HFFc6 (cell line): ENCODE measurements around the gene POLD2. TPM values are rescaled to one million over a fixed set of nuclear protein-coding genes. Genes with fewer than 3 reads are reported as not detected.

Source experiments
- DNase-seq: peaks from one replicate; pipeline ENCODE4 v3.0.0-alpha.2; 2018
- H3K27ac Mint-ChIP-seq: 2 replicates; pipeline ENCODE4 v1.8.0; 2020; ENCODE audit warnings: mild to moderate bottlenecking, mixed read lengths
- H3K27me3 Mint-ChIP-seq: 2 replicates; pipeline ENCODE4 v1.8.0; 2021; ENCODE audit warnings: mild to moderate bottlenecking, moderate library complexity, mixed read lengths; ENCODE audit not compliant: insufficient read depth
- H3K36me3 Mint-ChIP-seq: 2 replicates; pipeline ENCODE4 v1.8.0; 2021; ENCODE audit warnings: low read depth, mixed read lengths
- H3K4me1 Mint-ChIP-seq: 2 replicates; pipeline ENCODE4 v1.8.0; 2020; ENCODE audit warnings: low read depth, mixed read lengths
- H3K4me3 Mint-ChIP-seq: 2 replicates; pipeline ENCODE4 v1.8.0; 2020; ENCODE audit warnings: mild to moderate bottlenecking, moderate library complexity, mixed read lengths
- H3K9me3 Mint-ChIP-seq: 2 replicates; pipeline ENCODE4 v1.8.0; 2020; ENCODE audit warnings: mild to moderate bottlenecking, mixed read lengths
- CTCF ChIP-seq: fragments of 200-600 bp; sonication (generic); IDR thresholded peaks from 2 replicates; pipeline ENCODE4 v1.5.0; 2021; ENCODE audit warnings: antibody characterized with exemption, mild to moderate bottlenecking
- total RNA-seq, 6 experiments: library from RNA; stranded (reverse); fragmentation: NEBNext Ultra II Directional; extraction: Animal tissue kit (Norgen Biotek cat#: 25700); gene quantifications; 2 replicates in 1 of 6; 3 replicates in 5 of 6; pipeline ENCODE4 v1.2.3, GENCODE V29; 2021

Gene POLD2
- total RNA-seq, 6 experiments from 2014 or later = 154 to 210 (median 183) TPM

GRCh38 chr7:44098092-44099068 lies 25.0 kb downstream of the POLD2 start:
- Mint-ChIP-seq H3K4me3 (no peak overlapping the region), H3K36me3 (no peaks in the 10 kb centered on the region), H3K9me3 (no peaks in the 10 kb centered on the region), H3K27me3 (no peaks in the 10 kb centered on the region; the same call in 1 of the 2 replicates), H3K27ac (no peak overlapping the region), H3K4me1 (peaks cover 40% of the 10 kb centered on the region)
- DNase-seq = no peak
- no peak for TF ChIP-seq CTCF

- Mint-ChIP-seq H3K4me3 (no peak overlapping the region), H3K9me3 (no peaks in the 10 kb centered on the region), H3K4me1 (peaks cover 36% of the 10 kb centered on the region), H3K27me3 (no peaks in the 10 kb centered on the region; the same call in 1 of the 2 replicates), H3K36me3 (no peaks in the 10 kb centered on the region), H3K27ac (no peak overlapping the region)
- no peak for TF ChIP-seq CTCF
- no peak for DNase-seq
Observed at GRCh38 chr7:44097064-44097932, 26.1 kb downstream of the POLD2 start.

GRCh38 chr7:44096326-44096881 lies 26.9 kb downstream of the POLD2 start:
- no peak for DNase-seq
- H3K4me1 Mint-ChIP-seq = peaks cover 30% of the 10 kb centered on the region
- no peaks in the 10 kb centered on the region; the same call in 1 of the 2 replicates for H3K27me3 Mint-ChIP-seq
- H3K27ac Mint-ChIP-seq = no peak overlapping the region
- H3K9me3 Mint-ChIP-seq = no peaks in the 10 kb centered on the region
- no peak overlapping the region for H3K4me3 Mint-ChIP-seq
- no peaks in the 10 kb centered on the region for H3K36me3 Mint-ChIP-seq
- no peak for TF ChIP-seq CTCF

GRCh38 chr7:44095781-44096180 lies 27.6 kb downstream of the POLD2 start:
- DNase-seq = no peak
- H3K4me1 Mint-ChIP-seq = peaks cover 30% of the 10 kb centered on the region
- no peaks in the 10 kb centered on the region for H3K9me3 Mint-ChIP-seq
- TF ChIP-seq CTCF = no peak
- no peak overlapping the region for H3K4me3 Mint-ChIP-seq
- no peaks in the 10 kb centered on the region for H3K36me3 Mint-ChIP-seq
- no peak overlapping the region for H3K27ac Mint-ChIP-seq
- no peaks in the 10 kb centered on the region; the same call in 1 of the 2 replicates for H3K27me3 Mint-ChIP-seq

GRCh38 chr7:44094883-44095592 lies 28.3 kb downstream of the POLD2 start:
- TF ChIP-seq CTCF = no peak
- H3K9me3 Mint-ChIP-seq = no peaks in the 10 kb centered on the region
- peaks cover 30% of the 10 kb centered on the region for H3K4me1 Mint-ChIP-seq
- H3K36me3 Mint-ChIP-seq = no peaks in the 10 kb centered on the region
- H3K4me3 Mint-ChIP-seq = no peak overlapping the region
- DNase-seq = no peak
- no peak overlapping the region for H3K27ac Mint-ChIP-seq
- no peaks in the 10 kb centered on the region for H3K27me3 Mint-ChIP-seq
